ENCODE measurements around the gene SLC29A2.

The SLC29A2 gene

DNA sequence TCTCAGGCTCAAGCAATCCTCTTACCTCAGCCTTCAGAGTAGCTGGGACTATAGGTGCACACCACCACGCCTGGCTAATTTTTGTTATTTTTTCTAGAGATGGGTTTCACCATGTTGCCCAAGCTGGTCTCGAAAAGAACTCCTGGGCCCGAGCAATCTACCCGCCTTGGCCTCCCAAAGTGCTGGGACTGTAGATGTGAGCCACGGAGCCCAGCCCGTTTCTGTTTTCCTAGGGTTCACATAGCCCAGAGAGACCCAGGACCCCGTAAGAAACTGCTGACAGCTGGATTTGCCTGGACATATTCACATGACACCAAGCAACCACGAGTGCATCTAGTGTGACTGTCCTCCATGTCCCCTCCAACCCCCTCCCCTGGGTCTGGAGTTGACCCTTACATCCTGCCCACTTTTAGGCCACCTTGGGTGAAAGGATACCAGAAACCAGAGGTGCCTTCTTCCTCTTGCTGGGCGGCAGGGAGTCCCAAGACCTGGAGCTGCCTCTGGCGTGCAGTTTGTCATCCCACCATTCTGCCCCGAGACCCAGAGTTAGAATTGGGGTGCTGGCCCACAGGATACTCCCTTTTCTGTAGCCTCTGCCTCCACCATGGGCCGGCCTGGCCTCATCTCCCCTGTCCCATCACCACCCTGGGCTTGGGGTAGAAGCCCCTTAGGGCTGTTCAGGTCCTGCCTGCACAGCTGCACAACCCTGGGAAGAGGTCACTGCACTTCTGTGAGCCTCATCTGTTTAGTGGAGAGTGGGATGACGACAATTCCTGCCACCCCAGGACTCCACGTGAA lies 31.7 kb downstream of the SLC29A2 start (continued):
- TF ChIP-seq, protein P1, sequence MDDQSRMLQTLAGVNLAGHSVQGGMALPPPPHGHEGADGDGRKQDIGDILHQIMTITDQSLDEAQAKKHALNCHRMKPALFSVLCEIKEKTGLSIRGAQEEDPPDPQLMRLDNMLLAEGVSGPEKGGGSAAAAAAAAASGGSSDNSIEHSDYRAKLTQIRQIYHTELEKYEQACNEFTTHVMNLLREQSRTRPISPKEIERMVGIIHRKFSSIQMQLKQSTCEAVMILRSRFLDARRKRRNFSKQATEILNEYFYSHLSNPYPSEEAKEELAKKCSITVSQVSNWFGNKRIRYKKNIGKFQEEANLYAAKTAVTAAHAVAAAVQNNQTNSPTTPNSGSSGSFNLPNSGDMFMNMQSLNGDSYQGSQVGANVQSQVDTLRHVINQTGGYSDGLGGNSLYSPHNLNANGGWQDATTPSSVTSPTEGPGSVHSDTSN (CRISPR knock-in tag; IDR thresholded peaks at IDR 0.05), result no peak
- TF ChIP-seq ZBTB10 (tag by site-specific recombination; IDR thresholded peaks at IDR 0.05) (no peak), ZNF549 (tag by site-specific recombination; IDR thresholded peaks at IDR 0.05) (no peak), ZNF112 (tag by site-specific recombination; IDR thresholded peaks at IDR 0.05) (no peak), ZNF510 (tag by site-specific recombination; IDR thresholded peaks at IDR 0.05; ENCODE audit: insufficient replicate concordance) (no peak), ZNF785 (tag by site-specific recombination; IDR thresholded peaks at IDR 0.05) (no peak)
- TF ChIP-seq, protein P2, sequence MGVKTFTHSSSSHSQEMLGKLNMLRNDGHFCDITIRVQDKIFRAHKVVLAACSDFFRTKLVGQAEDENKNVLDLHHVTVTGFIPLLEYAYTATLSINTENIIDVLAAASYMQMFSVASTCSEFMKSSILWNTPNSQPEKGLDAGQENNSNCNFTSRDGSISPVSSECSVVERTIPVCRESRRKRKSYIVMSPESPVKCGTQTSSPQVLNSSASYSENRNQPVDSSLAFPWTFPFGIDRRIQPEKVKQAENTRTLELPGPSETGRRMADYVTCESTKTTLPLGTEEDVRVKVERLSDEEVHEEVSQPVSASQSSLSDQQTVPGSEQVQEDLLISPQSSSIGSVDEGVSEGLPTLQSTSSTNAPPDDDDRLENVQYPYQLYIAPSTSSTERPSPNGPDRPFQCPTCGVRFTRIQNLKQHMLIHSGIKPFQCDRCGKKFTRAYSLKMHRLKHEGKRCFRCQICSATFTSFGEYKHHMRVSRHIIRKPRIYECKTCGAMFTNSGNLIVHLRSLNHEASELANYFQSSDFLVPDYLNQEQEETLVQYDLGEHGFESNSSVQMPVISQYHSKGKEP (tag by site-specific recombination; IDR thresholded peaks at IDR 0.05), result no peak

- H3K36me3 ChIP-seq (ENCODE audit: control insufficient read depth in 2 of 2, insufficient read depth in 1 of 2, low read length in 2 of 2), result peaks cover 0 to 66% of the 10 kb centered on the region in 2 experiments; a peak in 2 of 3 replicates
Observed at GRCh38 chr11:66339162-66339675, 32.3 kb downstream of the SLC29A2 start.

More at GRCh38 chr11:66339162-66339675, 32.3 kb downstream of the SLC29A2 start:
- ChIA-PET CTCF (interaction anchor here (0.6 to 1.8 kb wide), 5 partner anchors 10 to 317 kb away, joined by 3 to 9 read pairs (median 4); no protein-coding TSS in a partner anchor), POLR2A (interaction anchor here (0.9 to 1.7 kb wide), 2 partner anchors 21 to 27 kb away, joined by 3 to 4 read pairs; no protein-coding TSS in a partner anchor)
- Histone ChIP-seq H3K4me1 (ENCODE audit: control insufficient read depth, insufficient read depth, low read length) (no peaks in the 10 kb centered on the region), H3K4me3 (ENCODE audit: low read depth, low read length) (no peak overlapping the region), H3K9me3 (ENCODE audit: control insufficient read depth, insufficient read depth, low read depth, low read length) (no peaks in the 10 kb centered on the region), H3K27ac (ENCODE audit: extremely low read depth, low read depth, low read length) (no peak overlapping the region)
- TF ChIP-seq ZNF248 (tag by site-specific recombination; IDR thresholded peaks at IDR 0.05), result no peak
- no peak for TF ChIP-seq KLF7 (tag by site-specific recombination; IDR thresholded peaks at IDR 0.05; ENCODE audit: borderline replicate concordance)
- TF ChIP-seq GLIS1 (tag by site-specific recombination; IDR thresholded peaks at IDR 0.05), result no peak
- TF ChIP-seq ZNF16 (tag by site-specific recombination; IDR thresholded peaks at IDR 0.05; ENCODE audit: low read depth), result no peak
- no peak for TF ChIP-seq ZNF394 (tag by site-specific recombination; IDR thresholded peaks at IDR 0.05; ENCODE audit: borderline replicate concordance)
- no peak for TF ChIP-seq TRIM28 (IDR thresholded peaks at IDR 0.05; ENCODE audit: borderline replicate concordance, low read length)
- no peak for TF ChIP-seq HOXA7 (CRISPR knock-in tag; IDR thresholded peaks at IDR 0.05; ENCODE audit: borderline replicate concordance)
- no peak for TF ChIP-seq SP2 (tag by site-specific recombination; IDR thresholded peaks at IDR 0.05)
- TF ChIP-seq IKZF3 (tag by site-specific recombination; IDR thresholded peaks at IDR 0.05), result no peak
- TF ChIP-seq ZNF785 (tag by site-specific recombination; IDR thresholded peaks at IDR 0.05), result no peak
- TF ChIP-seq ZNF280C (tag by site-specific recombination; IDR thresholded peaks at IDR 0.05), result no peak
- no peak for TF ChIP-seq FEZF1 (tag by site-specific recombination; IDR thresholded peaks at IDR 0.05)
- TF ChIP-seq, protein P3, sequence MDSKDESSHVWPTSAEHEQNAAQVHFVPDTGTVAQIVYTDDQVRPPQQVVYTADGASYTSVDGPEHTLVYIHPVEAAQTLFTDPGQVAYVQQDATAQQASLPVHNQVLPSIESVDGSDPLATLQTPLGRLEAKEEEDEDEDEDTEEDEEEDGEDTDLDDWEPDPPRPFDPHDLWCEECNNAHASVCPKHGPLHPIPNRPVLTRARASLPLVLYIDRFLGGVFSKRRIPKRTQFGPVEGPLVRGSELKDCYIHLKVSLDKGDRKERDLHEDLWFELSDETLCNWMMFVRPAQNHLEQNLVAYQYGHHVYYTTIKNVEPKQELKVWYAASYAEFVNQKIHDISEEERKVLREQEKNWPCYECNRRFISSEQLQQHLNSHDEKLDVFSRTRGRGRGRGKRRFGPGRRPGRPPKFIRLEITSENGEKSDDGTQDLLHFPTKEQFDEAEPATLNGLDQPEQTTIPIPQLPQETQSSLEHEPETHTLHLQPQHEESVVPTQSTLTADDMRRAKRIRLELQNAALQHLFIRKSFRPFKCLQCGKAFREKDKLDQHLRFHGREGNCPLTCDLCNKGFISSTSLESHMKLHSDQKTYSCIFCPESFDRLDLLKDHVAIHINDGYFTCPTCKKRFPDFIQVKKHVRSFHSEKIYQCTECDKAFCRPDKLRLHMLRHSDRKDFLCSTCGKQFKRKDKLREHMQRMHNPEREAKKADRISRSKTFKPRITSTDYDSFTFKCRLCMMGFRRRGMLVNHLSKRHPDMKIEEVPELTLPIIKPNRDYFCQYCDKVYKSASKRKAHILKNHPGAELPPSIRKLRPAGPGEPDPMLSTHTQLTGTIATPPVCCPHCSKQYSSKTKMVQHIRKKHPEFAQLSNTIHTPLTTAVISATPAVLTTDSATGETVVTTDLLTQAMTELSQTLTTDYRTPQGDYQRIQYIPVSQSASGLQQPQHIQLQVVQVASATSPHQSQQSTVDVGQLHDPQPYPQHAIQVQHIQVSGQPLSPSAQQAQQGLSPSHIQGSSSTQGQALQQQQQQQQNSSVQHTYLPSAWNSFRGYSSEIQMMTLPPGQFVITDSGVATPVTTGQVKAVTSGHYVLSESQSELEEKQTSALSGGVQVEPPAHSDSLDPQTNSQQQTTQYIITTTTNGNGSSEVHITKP (tag by site-specific recombination; IDR thresholded peaks at IDR 0.05), result no peak
- no peak for TF ChIP-seq ZFHX2 (tag by site-specific recombination; conservative IDR thresholded peaks at IDR 0.05)

Data from HEK293 (cell line).